ENCODE results near the gene PLD5.
"Not testable (repeated sequence)": the region's sequence is repeated elsewhere in the genome, so short reads cannot be mapped to it uniquely, and the experiment has no call there.

PLD5 gene

DNA sequence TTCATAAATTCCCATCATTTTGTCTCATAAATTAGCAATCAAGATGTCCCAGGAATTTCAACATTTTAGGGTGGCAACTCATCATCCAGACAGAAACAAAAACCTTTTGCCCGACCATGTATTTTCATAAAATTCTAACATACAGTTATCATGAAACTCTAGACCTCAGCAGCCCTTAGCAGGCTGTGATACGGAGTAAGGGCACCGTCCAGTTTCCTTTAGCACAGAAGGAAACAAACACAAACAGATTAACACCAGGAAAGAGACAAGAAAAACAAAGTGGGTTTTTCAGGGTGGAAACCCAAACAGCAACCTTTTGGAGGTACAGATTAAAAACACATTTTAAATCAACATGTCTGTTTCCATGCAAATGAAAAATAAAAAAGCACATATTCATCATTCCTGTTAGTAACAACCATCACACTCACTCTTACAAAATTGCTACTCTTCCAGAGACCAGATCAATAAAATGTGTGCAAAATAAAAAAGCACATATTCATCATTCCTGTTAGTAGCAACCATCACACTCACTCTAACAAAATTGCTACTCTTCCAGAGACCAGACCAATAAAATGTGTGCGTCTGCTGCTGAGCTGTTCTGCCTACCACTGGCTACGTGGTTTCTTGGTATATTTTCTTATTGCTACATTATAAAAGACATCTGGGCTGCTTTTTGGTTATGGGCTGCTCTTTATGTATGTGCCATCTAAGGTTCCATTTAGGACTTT is 241.6 kb downstream of the PLD5 start:
- DNase-seq (ENCODE audit: low spot score); FAIRE-seq: not testable (repeated sequence)

GRCh38 chr1:242278406-242278805 is 246.1 kb downstream of the PLD5 start:
- FAIRE-seq; DNase-seq (ENCODE audit: low spot score): not testable (repeated sequence)

GRCh38 chr1:242276769-242277168 is 247.7 kb downstream of the PLD5 start:
- not testable (repeated sequence) for DNase-seq (ENCODE audit: low spot score); FAIRE-seq

GRCh38 chr1:242267004-242267403 is 257.5 kb downstream of the PLD5 start:
- not testable (repeated sequence) for DNase-seq (ENCODE audit: low spot score); FAIRE-seq

- not testable (repeated sequence) for DNase-seq (ENCODE audit: low spot score); FAIRE-seq
Measured at GRCh38 chr1:242264419-242264818, 260.1 kb downstream of the PLD5 start.

- no peak for FAIRE-seq
- DNase-seq (ENCODE audit: low spot score) = no peak
Measured at GRCh38 chr1:242245255-242245654, 279.2 kb downstream of the PLD5 start.

GRCh38 chr1:242243472-242243871 is 281.0 kb downstream of the PLD5 start:
- FAIRE-seq (no peak), DNase-seq (ENCODE audit: low spot score) (no peak)

DNA sequence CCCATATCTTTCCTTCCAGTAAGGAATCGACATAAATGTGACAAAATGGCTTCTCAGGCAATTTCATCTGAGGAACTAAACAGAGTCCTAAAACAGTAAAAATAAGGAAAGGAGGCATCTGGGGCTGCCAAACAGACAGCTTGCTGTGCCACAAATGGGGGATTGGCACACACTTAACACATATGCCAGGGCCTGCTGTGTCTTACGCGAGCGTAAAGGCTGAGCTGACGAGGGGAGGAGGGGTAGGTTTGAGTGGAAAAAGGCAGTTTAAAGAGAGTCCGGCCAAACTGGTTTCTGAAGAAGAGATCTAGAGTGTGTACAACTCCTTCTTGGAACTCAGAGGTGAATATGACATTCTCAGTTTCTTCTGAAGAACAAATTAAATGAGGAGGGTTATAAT is 281.5 kb downstream of the PLD5 start:
- DNase-seq (ENCODE audit: low spot score) (no peak), FAIRE-seq (no peak)

DNA sequence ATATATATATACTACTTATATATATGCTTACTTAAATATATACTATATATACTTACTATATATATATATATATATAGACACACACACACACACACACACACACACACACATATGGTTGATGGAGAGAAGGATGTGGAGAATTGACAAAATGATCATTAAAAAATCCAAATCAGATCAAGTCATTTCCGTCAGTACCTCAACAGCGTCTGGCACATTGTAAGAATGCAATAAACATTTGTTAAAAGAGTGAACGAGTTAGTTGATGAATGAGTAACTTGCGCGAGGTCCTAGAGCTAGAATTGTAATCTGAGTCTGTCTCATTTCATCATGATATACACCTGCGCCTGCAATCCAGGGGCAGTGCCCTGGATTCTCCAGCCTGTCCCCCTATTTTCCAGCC is 282.6 kb downstream of the PLD5 start:
- FAIRE-seq = no peak
- DNase-seq (ENCODE audit: low spot score) = no peak

- DNase-seq (ENCODE audit: low spot score) = no peak
Measured at GRCh38 chr1:242240691-242241090, 283.8 kb downstream of the PLD5 start.

GRCh38 chr1:242240077-242240476 is 284.4 kb downstream of the PLD5 start:
- FAIRE-seq = peak; percentile 36
- no peak for DNase-seq (ENCODE audit: low spot score)

More at GRCh38 chr1:242240691-242241090, 283.8 kb downstream of the PLD5 start:
- no peak for FAIRE-seq

DNA sequence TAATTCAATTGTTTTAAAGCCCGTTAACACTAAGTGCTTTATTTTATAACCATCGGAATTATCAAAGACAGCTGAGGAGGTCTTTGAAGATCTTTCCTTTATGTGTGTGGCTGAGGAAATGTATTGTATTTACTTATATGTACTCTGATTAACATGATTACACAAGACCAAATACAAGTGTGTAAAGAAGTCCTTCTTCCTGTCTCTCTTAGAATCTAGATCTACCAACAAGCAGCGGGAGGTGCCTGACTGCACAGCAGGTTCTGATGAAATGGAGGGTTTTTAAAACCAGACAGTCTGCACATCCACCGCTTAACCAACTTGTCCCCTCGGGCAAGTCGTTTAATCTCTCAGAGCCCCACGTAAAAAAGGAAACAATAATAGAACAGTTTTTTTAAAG is 285.1 kb downstream of the PLD5 start:
- no peak for FAIRE-seq
- DNase-seq (ENCODE audit: low spot score) = no peak

DNA sequence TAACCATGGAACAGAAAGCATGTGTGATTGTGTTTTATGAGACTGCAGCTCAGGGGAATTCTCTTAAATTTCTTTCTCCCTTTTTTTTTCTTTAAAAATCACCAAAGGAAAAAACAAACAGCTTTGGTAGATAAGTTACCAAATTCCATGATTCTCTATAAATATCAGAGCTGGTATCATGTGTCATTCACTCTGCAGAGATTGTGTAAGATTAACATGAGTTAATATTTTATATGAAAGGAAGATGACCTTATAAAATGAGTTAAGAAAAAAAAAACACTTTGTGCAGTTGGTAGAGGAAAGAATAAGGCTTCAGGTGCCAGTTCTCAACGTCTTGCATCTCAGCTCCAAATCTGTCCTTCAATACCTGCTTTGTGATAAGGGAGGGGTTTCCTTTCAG is 287.4 kb downstream of the PLD5 start:
- FAIRE-seq = no peak
- DNase-seq (ENCODE audit: low spot score) = no peak

DNA sequence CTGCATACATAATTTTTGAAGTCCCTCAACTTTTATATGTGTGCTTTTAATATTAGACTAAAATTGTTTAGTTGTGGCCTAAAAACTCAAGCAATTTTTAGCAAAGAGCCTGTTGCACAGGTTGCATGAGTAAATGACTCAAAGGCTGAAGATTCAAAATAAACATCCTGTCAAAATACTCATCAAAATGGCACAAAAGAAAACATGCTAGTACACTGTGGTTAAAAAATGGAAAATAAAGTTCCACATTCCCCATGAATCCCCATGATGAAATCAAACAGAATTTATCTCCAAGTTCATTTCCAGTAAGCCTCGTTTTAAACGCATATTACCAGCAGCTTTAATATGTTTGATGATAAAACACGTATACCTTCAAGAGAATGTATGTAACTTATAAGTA is 295.5 kb downstream of the PLD5 start:
- FAIRE-seq = no peak
- no peak for DNase-seq (ENCODE audit: low spot score)

DNA sequence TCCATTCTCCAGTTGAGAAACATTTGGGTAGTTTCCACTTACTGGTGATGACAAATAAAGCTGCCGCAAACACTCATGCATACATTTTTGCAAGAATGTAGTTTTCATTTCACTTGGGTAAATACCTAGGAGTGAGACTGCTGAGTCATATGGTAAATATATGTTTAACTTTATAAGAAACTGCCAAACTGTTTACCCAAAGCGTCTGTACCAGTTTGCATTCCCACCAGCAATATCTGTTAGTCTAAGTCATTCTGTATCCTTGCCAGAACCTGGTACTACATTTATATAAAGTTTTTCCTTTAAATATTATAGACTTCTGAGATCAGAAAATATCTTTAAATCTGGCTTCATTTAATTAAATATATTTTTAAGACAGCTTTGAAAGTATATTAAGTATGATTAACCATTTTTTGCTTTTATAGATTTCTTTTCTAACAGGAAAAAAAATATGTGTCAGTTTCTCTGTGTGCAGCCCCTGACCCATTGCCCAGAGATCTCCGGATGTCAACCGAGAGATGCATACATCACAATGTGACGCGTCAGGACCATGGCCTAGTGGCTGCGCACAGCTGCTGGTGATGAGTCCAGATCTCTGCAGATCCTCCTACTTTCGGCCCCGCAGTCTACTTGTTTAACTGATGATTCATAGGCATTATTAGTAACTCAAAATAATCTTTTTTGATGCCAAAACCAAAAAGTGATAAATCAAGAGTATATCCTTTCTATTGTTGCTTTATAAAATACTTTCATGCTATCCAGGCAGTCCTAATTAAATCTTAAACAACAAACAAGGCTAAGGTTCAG is 298.5 kb downstream of the PLD5 start:
- no peak for FAIRE-seq
- no peak for DNase-seq (ENCODE audit: low spot score)

GRCh38 chr1:242224878-242225766 is 299.4 kb downstream of the PLD5 start:
- not testable (repeated sequence) for FAIRE-seq; DNase-seq (ENCODE audit: low spot score)

GRCh38 chr1:242224461-242224860 is 300.0 kb downstream of the PLD5 start:
- DNase-seq (ENCODE audit: low spot score) (no peak), FAIRE-seq (no peak)

DNA sequence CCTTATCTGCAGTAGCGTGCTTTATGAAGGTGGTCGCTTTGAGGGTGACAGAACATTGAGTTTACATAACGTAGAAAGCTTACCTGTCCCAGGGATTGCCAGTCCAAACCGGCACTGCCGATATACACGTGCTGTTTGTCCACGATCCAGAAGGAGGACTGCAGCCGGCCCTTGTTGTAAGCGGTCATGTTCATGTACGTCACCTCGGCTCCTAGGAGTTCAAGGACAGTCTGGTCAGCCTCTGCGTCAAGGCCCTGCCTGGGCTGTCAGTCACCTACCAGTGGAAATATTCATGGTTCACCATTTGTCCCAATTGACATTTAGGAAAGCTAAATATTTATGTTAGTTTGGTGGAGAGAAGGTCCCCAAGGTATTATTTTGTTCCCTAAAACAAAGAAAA is 304.6 kb downstream of the PLD5 start:
- no peak for FAIRE-seq

DNA sequence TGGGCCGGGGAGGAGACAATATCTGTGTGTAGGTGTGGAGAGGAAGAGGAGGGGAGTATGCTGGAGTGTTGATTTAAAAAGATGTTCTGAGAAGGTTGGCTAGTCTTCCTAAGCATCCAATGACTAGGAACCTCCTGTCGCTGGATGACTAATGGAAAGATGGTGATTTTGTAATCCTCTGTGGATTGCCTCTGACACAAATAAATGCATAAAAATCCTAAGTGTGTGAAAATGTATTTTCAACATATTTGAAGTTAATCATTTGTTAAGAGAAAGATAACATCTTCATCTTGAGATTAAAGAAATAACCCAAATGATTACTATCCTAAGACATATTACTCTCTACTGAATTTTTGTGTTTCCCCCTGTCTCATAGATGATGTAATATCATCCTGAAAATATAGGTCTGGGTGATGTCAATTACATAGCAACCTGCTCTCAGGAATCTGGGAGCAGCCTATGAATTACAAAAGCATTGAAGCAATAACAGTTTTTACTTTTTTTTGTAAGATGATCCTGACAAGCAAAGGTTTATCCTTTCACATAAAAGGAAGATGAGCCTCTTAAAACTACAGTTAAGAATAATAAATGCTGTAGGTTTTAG is 305.1 kb downstream of the PLD5 start:
- DNase-seq (ENCODE audit: low spot score) = no peak
- no peak for FAIRE-seq

More for the DNA sequence above, 304.6 kb downstream of the PLD5 start:
- DNase-seq (ENCODE audit: low spot score) = no peak

DNA sequence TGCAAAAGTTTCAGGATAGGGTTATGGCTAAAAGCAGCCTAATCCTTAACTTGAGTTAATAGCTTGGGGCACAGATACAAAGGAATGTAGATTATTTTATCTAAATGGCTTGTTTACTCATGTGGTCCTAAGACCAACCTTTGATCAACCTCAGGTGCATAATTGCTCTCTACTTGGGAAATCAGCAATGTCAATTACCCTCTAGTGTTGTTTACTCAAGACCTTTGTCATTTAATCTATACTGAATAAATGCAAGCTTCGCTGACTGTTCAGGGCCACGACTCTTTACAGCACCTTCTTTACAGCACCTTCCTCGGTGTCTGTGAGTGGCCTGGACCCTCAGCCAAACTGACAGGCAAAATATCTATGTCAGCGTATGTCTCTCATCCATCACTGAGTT is 308.1 kb downstream of the PLD5 start:
- FAIRE-seq = no peak
- no peak for DNase-seq (ENCODE audit: low spot score)

- not testable (repeated sequence) for DNase-seq (ENCODE audit: low spot score); FAIRE-seq
Measured at GRCh38 chr1:242214455-242214854, 310.0 kb downstream of the PLD5 start.

Measured in RCC 7860 (cell line).